Tibial nerve (tissue), 4 donors: ENCODE measurements around the gene PIK3R1. TPM values are rescaled to one million over a fixed set of nuclear protein-coding genes. Genes with fewer than 3 reads are reported as not detected.

Experiments
- DNase-seq, 2 donors: peaks; one replicate each; pipeline ENCODE4 v3.0.0-alpha.2; 2019; ENCODE audit warnings: low spot score in 2 of 2
- H3K27ac ChIP-seq, 4 donors: fragments of 200-600 bp; sonication (generic) in 3 of 4; one replicate each; pipeline ENCODE4 v1.5.1; 2017 to 2019; ENCODE audit warnings: mild to moderate bottlenecking in 1 of 4
- H3K27me3 ChIP-seq, 2 donors: fragments of 200-600 bp; sonication (generic) in 1 of 2; one replicate each; pipeline versions ENCODE4 v1.5.1 to v1.6.0; 2017 to 2019
- H3K36me3 ChIP-seq, 3 donors: fragments of 200-600 bp; sonication (generic); one replicate each; pipeline ENCODE4 v1.5.1; 2018 to 2019
- H3K4me1 ChIP-seq, 4 donors: fragments of 200-600 bp; sonication (generic) in 3 of 4; one replicate each; pipeline ENCODE4 v1.5.1; 2017 to 2019
- H3K4me3 ChIP-seq, 4 donors: fragments of 200-600 bp; sonication (generic) in 3 of 4; one replicate each; pipeline ENCODE4 v1.5.1; 2017 to 2019; ENCODE audit warnings: mild to moderate bottlenecking in 1 of 4, moderate library complexity in 1 of 4
- H3K9me3 ChIP-seq, 4 donors: fragments of 200-600 bp; sonication (generic) in 3 of 4; one replicate each; pipeline ENCODE4 v1.5.1; 2017 to 2019
- EP300 ChIP-seq, 2 donors: sonication (generic); formaldehyde crosslinking; IDR thresholded peaks; one replicate each; pipeline ENCODE4 v1.6.1; 2017; ENCODE audit warnings: antibody characterized with exemption in 2 of 2, mild to moderate bottlenecking in 1 of 2
- POLR2A ChIP-seq, 2 donors: fragments of 450-650 bp; IDR thresholded peaks; one replicate each; pipeline ENCODE4 v1.6.1; 2017; ENCODE audit warnings: antibody characterized with exemption in 2 of 2, mild to moderate bottlenecking in 2 of 2, moderate library complexity in 2 of 2
- WGBS, 2 donors: methylation state at CpG; one replicate each; pipeline ENCODE4 v1.1.5; 2018; 5-methylcytosine and 5-hydroxymethylcytosine counted together
- total RNA-seq, 4 donors: library from RNA; depleted of rRNA; stranded (reverse); fragments of >200 nt; gene quantifications; one replicate each; pipeline ENCODE4 v1.1.0, GENCODE V29; 2016
- TF ChIP-seq, protein P1 (sequence below), 5 experiments: fragments of 200-600 bp in 3 of 5; fragments of 450-650 bp in 2 of 5; sonication (generic) in 3 of 5; IDR thresholded peaks; one replicate each; pipeline ENCODE4 v1.5.1; 2016 to 2019; ENCODE audit warnings: antibody characterized with exemption in 5 of 5, mild to moderate bottlenecking in 3 of 5, moderate library complexity in 2 of 5

The PIK3R1 gene
- total RNA-seq, 4 donors from 2014 or later: 166 to 621 (median 433) TPM

DNA sequence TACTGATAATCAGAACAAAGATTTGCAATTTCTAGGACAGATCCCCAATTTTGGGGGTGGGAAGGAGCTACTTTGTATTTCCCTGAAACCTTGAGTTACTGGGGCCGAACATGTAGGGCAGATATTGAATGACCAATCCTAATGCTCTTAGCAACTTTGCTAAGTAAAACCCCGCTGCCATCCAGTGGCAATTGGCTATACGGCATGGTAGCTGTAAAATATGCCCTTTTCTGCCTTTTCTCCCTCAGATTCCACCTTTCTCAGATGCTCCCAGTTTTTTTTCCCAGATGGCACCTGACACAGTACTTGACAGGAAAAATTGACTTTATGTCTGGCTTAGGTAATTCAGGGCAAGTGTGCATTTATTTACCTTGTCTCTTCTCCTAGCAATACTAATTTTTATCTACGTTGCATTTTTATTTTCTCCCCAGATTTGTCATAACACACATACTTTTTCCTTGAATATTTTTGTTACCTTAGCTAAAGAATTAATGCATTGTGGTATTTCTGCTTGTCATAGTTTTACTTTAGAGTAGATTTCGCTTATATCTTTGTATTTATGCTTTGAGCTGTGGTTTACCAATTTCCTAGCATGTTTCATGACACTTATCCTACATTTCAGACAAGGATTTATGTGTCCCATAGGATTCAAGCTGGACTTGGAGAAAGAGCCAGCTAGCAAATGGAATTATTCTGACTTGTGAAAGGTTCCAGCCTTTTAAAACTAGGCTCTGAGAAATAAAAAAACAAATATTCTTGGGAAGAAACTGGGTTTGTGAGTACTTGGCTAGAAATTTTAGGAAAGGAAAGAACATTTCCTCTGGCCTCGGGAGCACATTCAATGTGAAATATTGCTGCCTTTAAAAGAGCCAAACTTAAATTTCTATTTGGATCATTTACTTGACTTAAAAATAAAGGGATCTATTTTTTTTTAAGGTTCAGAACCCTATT, 37.4 kb downstream of the PIK3R1 start:
- H3K27me3 ChIP-seq: no peaks in the 10 kb centered on the region
- TF ChIP-seq POLR2A (IDR thresholded peaks at IDR 0.05): no peak
- TF ChIP-seq EP300 (IDR thresholded peaks at IDR 0.05): peak in 1 of 2 donors; percentile 12
- TF ChIP-seq, protein P1, sequence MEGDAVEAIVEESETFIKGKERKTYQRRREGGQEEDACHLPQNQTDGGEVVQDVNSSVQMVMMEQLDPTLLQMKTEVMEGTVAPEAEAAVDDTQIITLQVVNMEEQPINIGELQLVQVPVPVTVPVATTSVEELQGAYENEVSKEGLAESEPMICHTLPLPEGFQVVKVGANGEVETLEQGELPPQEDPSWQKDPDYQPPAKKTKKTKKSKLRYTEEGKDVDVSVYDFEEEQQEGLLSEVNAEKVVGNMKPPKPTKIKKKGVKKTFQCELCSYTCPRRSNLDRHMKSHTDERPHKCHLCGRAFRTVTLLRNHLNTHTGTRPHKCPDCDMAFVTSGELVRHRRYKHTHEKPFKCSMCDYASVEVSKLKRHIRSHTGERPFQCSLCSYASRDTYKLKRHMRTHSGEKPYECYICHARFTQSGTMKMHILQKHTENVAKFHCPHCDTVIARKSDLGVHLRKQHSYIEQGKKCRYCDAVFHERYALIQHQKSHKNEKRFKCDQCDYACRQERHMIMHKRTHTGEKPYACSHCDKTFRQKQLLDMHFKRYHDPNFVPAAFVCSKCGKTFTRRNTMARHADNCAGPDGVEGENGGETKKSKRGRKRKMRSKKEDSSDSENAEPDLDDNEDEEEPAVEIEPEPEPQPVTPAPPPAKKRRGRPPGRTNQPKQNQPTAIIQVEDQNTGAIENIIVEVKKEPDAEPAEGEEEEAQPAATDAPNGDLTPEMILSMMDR (IDR thresholded peaks at IDR 0.05): peak; percentile 53 to 76 (median 71)
- peak overlapping the region; percentile 62 to 91 (median 77) for H3K27ac ChIP-seq

DNA sequence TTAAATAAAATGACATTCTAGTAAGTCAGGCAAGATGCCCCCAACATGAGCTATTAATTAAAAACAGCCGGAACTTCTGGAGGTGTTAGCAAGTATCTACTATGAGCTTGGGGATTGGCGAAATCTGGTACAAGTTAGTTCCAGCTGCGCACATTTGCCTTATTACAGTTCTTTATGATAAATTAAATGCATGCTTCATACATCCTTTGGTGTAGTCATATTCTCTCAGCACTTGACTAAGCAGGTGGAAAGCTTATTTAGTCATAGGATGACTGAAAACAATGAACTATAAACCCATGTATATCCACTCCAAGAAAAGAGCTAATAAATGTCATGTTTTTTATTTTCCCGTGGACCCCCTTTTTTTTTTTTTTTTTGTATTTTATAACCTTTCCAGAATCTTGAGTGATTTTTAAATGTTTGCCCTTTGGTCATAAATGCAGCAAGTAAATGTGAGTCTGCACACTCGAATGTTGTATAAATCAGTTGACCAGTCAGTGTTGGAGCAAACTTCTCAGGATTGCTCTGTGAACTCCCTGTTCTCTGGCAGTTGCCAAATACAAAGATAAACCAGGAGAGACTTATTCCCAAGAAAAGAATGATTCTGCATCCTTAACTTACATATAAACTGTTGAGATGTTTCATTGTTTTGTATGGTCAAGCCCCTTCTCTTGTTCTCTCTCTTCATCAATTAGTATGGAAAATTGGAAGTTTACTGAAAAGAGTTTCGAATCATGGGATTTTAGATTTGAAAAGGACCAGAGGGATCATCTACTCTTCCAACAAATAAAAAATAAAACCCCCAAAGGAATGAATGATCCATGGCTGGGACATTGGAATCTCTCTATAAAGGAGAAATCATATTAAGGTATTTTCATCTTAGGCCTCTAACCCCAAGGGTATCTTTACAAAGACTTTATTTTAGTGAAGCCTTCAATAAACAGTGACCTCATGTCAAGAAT, 38.3 kb downstream of the PIK3R1 start:
- peak overlapping the region; percentile 62 to 91 (median 77) for H3K27ac ChIP-seq
- H3K27me3 ChIP-seq: no peaks in the 10 kb centered on the region
- peaks cover 0 to 100% (median 77%) of the 10 kb centered on the region in 4 donors for H3K4me1 ChIP-seq
- H3K9me3 ChIP-seq: no peaks in the 10 kb centered on the region
- TF ChIP-seq, protein P1 (IDR thresholded peaks at IDR 0.05): no peak
- TF ChIP-seq EP300 (IDR thresholded peaks at IDR 0.05) (no peak), POLR2A (IDR thresholded peaks at IDR 0.05) (no peak)
- no peaks in the 10 kb centered on the region for H3K36me3 ChIP-seq
- WGBS, 2 donors: 50 to 56% methylated on average over 6 of the region's 6 CpGs
- DNase-seq: no peak
- H3K4me3 ChIP-seq: peak overlapping the region in 2 of 4 donors; percentile 1 to 25

More for the DNA sequence above, 37.4 kb downstream of the PIK3R1 start:
- DNase-seq: peak in 1 of 2 donors; percentile 60
- WGBS, 2 donors: 18 to 28% methylated on average over 6 of the region's 6 CpGs
- H3K4me1 ChIP-seq: peaks cover 3 to 100% (median 76%) of the 10 kb centered on the region in 4 donors
- H3K9me3 ChIP-seq: no peaks in the 10 kb centered on the region
- H3K36me3 ChIP-seq: no peaks in the 10 kb centered on the region
- peak overlapping the region in 2 of 4 donors; percentile 1 to 25 for H3K4me3 ChIP-seq

DNA sequence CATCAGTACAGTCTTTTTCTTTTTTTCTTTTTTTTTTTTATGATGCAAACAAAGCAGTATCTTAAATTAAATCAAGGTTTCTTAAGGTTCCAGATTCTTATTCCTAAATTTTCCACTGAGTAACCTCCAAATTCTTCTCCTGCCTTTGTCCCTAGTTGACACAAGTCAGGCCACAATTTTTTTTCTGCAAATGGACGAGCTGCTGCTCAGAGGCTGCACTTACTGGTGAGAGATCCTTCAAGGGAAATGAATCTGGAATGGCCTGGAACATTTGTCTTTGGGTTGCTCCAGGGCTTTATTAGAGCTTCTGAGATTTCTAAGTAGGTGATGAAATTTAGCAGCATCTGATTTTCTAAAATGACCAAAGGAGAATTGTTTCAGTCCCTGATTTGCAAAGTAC, 39.3 kb downstream of the PIK3R1 start:
- Histone ChIP-seq H3K4me3 (peak overlapping the region in 1 of 4 donors; percentile 0), H3K27ac (peak overlapping the region; percentile 62 to 91 (median 77)), H3K4me1 (peaks cover 0 to 100% (median 74%) of the 10 kb centered on the region in 4 donors), H3K36me3 (no peaks in the 10 kb centered on the region), H3K27me3 (no peaks in the 10 kb centered on the region), H3K9me3 (no peaks in the 10 kb centered on the region)
- 26 to 30% methylated on average over 1 of the region's 1 CpG for WGBS, 2 donors
- no peak for DNase-seq
- TF ChIP-seq, protein P1 (IDR thresholded peaks at IDR 0.05): no peak
- no peak for TF ChIP-seq POLR2A (IDR thresholded peaks at IDR 0.05)

DNA sequence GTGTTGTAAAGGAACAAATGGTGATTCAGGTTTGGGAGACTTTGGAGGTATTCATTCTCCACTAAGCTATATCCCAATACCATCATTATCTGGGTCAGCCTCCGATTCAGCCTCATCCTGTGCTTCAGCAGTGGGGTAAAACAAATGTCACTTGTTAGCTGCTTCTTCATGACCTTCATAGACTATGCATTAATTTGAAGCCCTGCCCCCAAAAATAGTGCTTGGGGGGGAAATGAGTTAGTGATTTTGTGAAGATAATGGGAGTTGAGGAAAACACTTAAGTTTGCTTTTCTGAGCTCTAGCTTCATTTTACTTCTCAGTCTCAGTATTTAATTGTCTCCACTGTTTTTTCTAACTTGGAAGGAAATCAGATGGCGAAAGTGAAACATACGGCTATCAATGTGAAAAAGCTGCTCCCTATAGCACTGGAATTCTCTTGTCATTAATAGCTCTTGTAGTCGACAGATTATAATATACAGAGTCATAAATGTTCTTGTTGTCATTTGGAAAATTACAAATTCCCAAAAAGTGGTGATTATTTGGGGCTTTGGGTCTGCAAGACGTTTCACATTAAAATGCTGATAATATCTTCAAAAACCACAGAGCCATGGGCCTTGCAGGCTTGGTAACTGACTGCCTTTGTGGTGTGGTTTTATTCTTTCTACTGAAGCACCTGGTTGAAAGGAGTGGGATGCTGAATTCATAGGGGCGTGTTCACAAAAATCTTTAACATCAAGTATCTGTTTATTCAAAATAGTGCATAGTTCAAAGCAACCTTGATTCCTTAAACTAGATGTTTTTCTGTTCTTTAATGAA, 40.0 kb downstream of the PIK3R1 start:
- peak overlapping the region; percentile 62 to 91 (median 77) for H3K27ac ChIP-seq
- 29 to 39% methylated on average over 6 of the region's 6 CpGs for WGBS, 2 donors
- TF ChIP-seq POLR2A (IDR thresholded peaks at IDR 0.05) (no peak), EP300 (IDR thresholded peaks at IDR 0.05) (no peak)
- TF ChIP-seq, protein P1 (IDR thresholded peaks at IDR 0.05): no peak
- H3K36me3 ChIP-seq: no peaks in the 10 kb centered on the region
- no peak for DNase-seq
- peaks cover 0 to 100% (median 74%) of the 10 kb centered on the region in 4 donors for H3K4me1 ChIP-seq
- peak overlapping the region in 2 of 4 donors; percentile 0 to 2 for H3K4me3 ChIP-seq
- H3K27me3 ChIP-seq: no peaks in the 10 kb centered on the region
- no peaks in the 10 kb centered on the region for H3K9me3 ChIP-seq
